Mucosa of stomach (tissue), 1 donor: ENCODE data around the gene VEGFA.

Experiments used
- H3K27me3 ChIP-seq: one replicate; pipeline ENCODE4 v1.7.0; 2013; ENCODE audit warnings: mild to moderate bottlenecking, low read length; ENCODE audit not compliant: control insufficient read depth, insufficient read depth
- H3K36me3 ChIP-seq: one replicate; pipeline ENCODE4 v1.7.0; 2013; ENCODE audit warnings: low read length; ENCODE audit not compliant: control insufficient read depth, insufficient read depth
- H3K4me1 ChIP-seq: one replicate; pipeline ENCODE4 v1.7.0; 2013; ENCODE audit warnings: mild to moderate bottlenecking, low read length; ENCODE audit not compliant: control insufficient read depth, insufficient read depth
- H3K4me3 ChIP-seq: one replicate; pipeline ENCODE4 v1.7.0; 2013; ENCODE audit warnings: low read length
- H3K9ac ChIP-seq: one replicate; pipeline ENCODE4 v1.7.0; 2013; ENCODE audit warnings: mild to moderate bottlenecking, low read length, moderate library complexity
- H3K9me3 ChIP-seq: one replicate; pipeline ENCODE4 v1.7.0; 2013; ENCODE audit warnings: mild to moderate bottlenecking, low read length, moderate library complexity; ENCODE audit not compliant: control insufficient read depth
- donor health status: Pancreatic carcinoma.

VEGFA gene

DNA sequence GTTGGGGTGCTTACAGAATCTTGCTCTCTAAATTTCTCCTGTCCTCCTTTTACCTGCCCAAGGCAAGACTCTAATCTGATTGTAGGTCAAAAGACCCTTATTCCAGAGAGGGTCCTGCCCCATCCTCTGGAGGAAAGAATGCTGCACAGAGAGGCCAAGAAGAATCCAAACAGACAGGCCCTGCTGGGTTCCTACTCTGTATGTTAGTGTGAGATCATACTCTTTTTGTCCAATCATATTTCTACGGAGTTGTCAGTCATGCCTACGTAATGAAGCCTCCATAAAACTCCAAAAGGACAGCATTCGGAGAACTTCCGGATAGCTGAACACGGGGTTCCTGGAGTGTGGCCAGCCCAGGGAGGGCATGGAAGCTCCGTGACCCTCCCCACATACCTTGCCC, 50.5 kb downstream of the VEGFA start:
- no peaks in the 10 kb centered on the region for H3K36me3 ChIP-seq
- H3K9me3 ChIP-seq: no peaks in the 10 kb centered on the region
- no peaks in the 10 kb centered on the region for H3K27me3 ChIP-seq
- H3K4me3 ChIP-seq: no peak overlapping the region
- H3K9ac ChIP-seq: no peak overlapping the region
- H3K4me1 ChIP-seq: peaks cover 45% of the 10 kb centered on the region

DNA sequence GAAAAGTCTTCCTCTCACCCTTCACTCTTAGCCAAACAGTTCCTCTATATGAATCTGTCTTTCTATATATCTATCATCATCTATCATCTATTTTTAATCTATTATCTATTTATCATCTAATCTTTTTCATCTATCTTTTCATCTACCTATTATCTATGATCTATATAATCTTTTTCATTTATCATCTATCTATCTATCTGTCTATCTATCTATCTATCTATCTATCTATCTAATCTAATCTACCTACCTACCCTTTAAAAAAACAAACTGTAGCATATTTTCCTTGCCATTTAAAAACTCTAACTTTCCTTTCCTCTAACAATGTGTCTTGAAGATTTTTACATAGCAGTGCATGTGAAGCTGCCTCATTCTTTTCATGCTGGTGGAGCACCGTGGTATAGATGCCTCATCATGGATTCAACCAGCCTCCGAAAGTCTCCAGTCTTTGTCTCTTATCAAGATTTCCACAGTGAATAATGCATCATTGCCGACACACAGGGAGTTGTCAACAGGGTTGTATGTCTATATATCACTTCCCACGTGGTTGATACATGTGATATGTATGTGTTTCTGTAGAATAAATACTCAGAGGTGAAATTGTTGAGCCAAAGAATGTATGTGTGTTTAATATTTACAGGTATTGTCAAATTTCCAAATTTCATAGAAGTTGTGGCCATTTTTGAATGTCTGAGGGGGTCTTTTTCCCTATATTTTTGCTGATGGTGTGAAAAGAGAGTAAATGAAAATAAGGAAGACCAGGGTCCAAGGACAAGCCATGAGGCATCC, 51.3 kb downstream of the VEGFA start:
- Histone ChIP-seq H3K4me3 (no peak overlapping the region), H3K36me3 (no peaks in the 10 kb centered on the region), H3K9ac (no peak overlapping the region), H3K4me1 (peaks cover 51% of the 10 kb centered on the region), H3K27me3 (no peaks in the 10 kb centered on the region), H3K9me3 (no peaks in the 10 kb centered on the region)

DNA sequence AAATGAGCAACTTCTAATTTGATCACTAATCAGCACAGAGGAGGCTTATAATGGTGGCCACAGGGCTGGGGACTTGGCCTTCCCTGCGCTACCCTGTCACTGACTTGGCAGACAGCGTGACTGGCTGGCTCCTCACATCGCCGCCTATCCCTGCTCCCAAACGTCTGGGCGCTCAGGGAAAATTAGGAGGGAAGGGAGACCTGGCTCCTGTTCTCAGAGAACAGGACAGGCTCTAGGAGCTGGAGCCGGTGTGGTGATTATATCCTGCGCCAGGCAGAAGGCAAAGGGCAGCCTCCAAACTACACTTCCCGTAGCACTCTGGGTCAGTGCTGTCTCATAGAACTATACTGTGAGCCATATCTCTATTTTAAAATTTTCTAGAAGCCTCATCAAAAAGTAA, 53.4 kb downstream of the VEGFA start:
- H3K4me1 ChIP-seq: peaks cover 47% of the 10 kb centered on the region
- peak overlapping the region; percentile 22 for H3K9ac ChIP-seq

DNA sequence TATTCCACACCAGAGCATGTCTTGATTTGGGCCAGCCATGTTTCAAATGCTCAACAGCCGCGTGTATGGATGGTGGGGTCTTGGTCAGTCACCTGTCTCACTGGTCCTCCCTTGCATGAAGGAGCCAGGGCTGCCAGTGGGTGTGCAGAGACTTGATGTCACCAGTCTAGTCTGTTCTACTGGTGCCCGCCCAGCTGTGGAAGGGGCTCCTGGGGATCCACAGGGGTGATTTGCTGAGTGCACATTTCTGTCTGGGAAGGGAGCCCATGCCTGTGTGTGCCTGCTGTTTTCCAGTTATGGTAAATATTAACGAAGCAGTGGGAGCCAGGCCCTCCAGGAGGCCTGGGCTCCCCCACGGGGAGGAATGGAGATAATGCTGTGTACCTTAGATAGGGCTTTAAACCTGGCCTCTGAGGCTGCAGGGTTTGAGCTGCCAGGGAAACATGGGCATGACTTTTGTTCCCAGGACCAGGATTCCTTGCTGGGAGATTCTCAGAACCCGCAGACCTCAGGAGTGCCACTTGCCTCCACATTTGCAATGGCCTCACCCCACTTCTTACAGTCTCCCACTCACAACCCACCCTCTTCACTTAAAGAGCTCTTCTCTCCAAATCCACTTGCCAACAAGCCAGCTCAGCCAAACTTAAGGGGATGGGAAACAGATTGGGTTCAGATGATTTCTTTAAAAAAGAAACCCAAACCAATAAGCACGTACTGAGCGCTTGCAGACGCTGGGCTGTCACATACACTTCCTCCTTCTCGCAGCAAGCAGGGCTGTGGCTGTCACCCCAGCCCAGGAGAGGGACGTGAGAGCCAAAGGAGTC, 54.1 kb downstream of the VEGFA start:
- no peak overlapping the region for H3K4me3 ChIP-seq
- no peaks in the 10 kb centered on the region for H3K9me3 ChIP-seq
- H3K27me3 ChIP-seq: no peaks in the 10 kb centered on the region
- peak overlapping the region; percentile 44 for H3K9ac ChIP-seq
- no peaks in the 10 kb centered on the region for H3K36me3 ChIP-seq
- H3K4me1 ChIP-seq: peaks cover 47% of the 10 kb centered on the region

More for the DNA sequence above, 53.4 kb downstream of the VEGFA start:
- Histone ChIP-seq H3K27me3 (no peaks in the 10 kb centered on the region), H3K36me3 (no peaks in the 10 kb centered on the region), H3K9me3 (no peaks in the 10 kb centered on the region), H3K4me3 (no peak overlapping the region)

DNA sequence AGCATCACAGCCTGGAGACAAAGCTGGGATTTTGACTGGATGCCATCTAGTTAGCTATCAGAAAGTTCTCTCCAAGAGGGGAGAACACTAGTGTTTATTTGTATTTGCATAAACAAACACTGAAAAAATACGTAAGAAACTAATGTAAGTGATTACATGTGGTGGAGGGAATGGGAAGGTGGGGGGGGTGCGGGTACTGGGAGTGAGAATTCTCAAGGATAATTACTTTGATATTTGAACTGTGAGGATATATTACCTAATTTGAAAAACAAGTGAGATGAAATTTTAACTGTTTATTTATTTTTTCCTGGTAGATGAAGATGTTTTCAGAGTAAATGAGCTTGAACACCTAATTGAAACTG, 54.7 kb downstream of the VEGFA start:
- Histone ChIP-seq H3K9me3 (no peaks in the 10 kb centered on the region), H3K36me3 (no peaks in the 10 kb centered on the region), H3K4me3 (no peak overlapping the region), H3K4me1 (peaks cover 47% of the 10 kb centered on the region), H3K9ac (peak overlapping the region; percentile 44), H3K27me3 (no peaks in the 10 kb centered on the region)

DNA sequence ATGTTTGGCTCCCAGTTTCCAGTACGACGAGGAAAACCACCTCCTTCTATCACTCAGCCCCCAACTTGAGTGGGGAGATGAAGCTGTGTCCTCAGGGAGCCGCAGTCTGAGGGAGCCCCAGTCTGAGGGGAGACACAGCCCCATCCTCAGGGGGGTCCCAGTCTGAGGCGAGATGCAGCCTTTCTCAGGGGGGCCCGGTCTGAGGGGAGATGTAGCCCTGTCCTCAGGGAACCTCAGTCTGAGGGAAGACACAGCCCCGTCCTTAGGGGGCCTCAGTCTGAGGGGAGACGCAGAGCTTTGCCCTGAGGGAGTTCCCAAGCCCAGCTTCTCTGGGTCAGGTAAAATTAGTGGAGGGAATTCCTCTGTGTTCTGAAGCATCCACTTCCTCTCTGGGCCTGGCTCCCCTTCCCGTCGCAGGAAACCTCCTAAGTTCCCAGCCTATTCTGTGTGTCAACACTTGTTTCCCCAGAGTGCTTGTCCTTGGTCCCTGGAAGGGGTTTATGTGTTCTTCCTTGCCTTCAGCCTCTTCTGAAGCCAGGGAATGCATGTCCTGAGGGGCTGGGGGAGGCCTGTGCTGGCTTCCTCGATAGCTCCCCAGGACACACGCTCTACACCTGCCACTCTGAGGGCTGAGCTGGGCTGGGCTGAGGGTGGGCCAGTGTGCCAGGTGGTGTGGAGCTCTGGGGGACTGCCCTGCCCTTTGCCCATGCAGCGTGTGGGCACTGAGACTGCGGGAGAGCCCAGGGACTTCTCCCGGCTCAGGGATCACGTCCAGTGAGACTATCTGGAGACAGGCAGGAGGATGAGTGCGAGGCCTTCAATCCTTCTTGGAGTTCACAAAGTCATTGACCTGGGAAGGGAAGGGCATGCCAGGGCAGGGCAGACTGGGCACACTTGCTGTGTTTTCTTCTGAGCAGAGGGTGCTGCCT, 55.4 kb downstream of the VEGFA start:
- Histone ChIP-seq H3K4me1 (peaks cover 48% of the 10 kb centered on the region), H3K36me3 (no peaks in the 10 kb centered on the region), H3K4me3 (no peak overlapping the region), H3K9ac (no peak overlapping the region), H3K27me3 (no peaks in the 10 kb centered on the region), H3K9me3 (no peaks in the 10 kb centered on the region)

DNA sequence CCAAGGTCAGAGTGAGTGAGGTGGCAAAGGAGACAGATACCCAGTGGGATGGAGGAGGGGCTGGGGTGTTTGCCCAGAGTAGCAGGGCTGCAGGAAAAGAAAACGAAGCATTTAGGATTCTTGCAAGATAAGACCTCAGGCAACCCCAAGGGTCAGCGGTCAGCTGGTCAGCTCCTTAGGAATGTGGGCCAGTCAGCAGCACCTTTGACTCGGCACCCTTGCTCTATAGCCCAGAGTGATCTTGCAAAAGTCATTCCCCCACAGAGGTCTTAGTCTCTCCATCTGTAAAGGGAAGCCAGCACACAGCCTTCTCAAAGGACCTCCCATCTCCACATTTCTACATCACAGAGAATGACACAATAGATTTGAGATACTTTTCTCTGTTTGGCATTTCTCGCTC, 56.7 kb downstream of the VEGFA start:
- Histone ChIP-seq H3K9me3 (no peaks in the 10 kb centered on the region), H3K4me3 (no peak overlapping the region), H3K4me1 (peaks cover 58% of the 10 kb centered on the region), H3K27me3 (no peaks in the 10 kb centered on the region), H3K9ac (no peak overlapping the region), H3K36me3 (no peaks in the 10 kb centered on the region)

DNA sequence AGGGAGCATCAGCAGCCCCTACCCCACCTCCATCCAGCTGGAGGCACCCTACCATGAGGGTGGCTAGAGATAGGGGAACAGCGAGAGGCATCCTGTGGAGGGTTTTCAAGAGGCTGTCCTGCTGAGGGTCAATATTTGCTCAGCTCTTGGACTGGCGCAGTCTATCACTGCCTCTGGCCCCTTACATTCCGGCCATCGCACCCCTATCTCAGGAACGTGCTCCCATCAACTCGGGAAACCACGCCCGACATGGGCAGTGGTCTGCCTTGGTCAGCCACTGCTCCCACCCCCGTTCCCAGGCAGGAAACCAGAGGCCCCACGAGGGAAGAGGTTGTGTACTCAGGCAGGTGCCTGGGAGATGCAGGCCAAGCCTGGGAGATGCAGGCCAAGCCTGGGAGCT, 57.9 kb downstream of the VEGFA start:
- Histone ChIP-seq H3K36me3 (no peaks in the 10 kb centered on the region), H3K9me3 (no peaks in the 10 kb centered on the region), H3K9ac (no peak overlapping the region), H3K27me3 (no peaks in the 10 kb centered on the region), H3K4me1 (peaks cover 67% of the 10 kb centered on the region), H3K4me3 (no peak overlapping the region)

DNA sequence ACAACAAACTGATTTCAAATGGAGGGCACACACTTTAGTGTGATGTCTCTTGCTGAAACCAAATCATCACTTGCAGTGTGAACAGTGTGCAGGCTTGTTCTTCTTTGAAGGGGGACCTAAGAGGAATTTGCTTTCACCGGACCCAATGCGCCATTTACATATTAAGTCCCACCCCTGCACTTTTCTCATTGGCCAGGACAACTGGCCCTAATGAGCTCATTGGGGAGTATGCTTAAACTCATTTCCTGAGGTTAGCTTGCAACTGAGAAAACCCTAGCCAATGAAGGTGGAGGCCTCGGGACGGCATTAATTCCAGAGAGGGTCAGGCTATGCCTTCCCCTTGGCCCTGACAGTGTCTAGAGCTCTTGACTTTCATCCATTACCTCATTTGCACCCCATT, 58.7 kb downstream of the VEGFA start:
- H3K9me3 ChIP-seq: no peaks in the 10 kb centered on the region
- H3K36me3 ChIP-seq: no peaks in the 10 kb centered on the region
- peaks cover 67% of the 10 kb centered on the region for H3K4me1 ChIP-seq
- H3K27me3 ChIP-seq: no peaks in the 10 kb centered on the region
- no peak overlapping the region for H3K9ac ChIP-seq
- no peak overlapping the region for H3K4me3 ChIP-seq

DNA sequence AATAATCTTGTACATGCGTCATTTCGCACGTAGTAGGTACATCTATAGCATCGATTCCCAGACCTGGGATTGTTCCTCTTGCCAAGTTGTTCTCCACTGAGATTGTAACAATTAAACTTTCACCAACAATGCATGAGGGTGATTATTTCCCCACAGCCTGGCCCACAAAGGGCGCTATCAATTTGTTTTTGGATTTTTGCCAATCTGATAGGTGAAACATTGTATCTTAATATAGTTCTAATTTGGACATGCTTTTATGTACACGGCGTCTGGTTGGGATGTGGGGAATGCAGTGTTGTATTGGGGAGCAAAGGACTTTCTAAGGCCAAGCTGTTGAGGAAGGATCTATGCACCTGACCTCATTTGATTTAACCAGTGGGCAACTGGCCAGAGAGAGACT, 59.5 kb downstream of the VEGFA start:
- no peaks in the 10 kb centered on the region for H3K9me3 ChIP-seq
- H3K27me3 ChIP-seq: no peaks in the 10 kb centered on the region
- no peak overlapping the region for H3K4me3 ChIP-seq
- H3K36me3 ChIP-seq: no peaks in the 10 kb centered on the region
- H3K9ac ChIP-seq: no peak overlapping the region
- H3K4me1 ChIP-seq: peaks cover 67% of the 10 kb centered on the region

DNA sequence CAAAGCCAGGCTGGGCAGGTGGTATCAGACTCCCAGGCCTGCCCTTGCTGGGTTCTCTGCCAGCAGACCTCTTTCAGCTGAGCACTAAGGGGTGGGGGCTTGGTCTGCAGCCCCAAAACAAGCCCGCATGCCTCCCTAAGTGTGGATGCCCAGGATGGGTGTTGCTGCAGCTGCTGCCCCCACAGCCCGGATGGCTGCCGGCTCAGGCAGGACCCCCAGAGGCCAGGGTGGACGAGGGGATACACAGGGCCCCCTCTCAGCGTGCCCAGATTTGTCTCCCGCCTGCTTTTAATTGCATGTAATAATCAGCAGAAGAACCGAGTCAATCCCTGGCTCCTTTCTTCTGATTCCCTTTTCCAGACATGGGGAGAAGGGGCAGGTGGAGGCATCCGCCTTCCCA, 60.8 kb downstream of the VEGFA start:
- Histone ChIP-seq H3K9ac (no peak overlapping the region), H3K9me3 (no peaks in the 10 kb centered on the region), H3K27me3 (no peaks in the 10 kb centered on the region), H3K4me3 (no peak overlapping the region), H3K4me1 (peaks cover 67% of the 10 kb centered on the region), H3K36me3 (no peaks in the 10 kb centered on the region)

DNA sequence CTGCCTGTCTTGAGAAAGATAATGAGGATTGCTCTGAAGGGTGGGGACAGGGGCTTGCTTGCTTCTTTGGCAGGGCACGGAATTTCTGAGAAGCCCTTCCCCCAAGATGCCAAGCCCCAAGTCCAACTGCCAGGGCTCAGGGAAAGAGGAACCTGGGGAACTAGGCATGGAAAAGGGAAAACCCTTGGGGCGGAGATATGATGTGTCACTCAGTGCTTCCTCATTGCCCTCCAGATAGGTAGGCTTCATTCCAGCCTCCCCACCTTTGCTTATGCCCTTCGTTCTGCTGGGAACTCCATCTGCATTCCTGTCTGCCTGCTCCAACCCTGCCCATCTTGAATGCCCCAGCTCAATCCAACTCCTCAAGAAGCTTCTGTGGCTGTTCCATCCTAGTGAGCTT, 61.2 kb downstream of the VEGFA start:
- Histone ChIP-seq H3K9me3 (no peaks in the 10 kb centered on the region), H3K4me3 (no peak overlapping the region), H3K9ac (no peak overlapping the region)

More for the DNA sequence above, 61.2 kb downstream of the VEGFA start:
- H3K36me3 ChIP-seq: no peaks in the 10 kb centered on the region
- H3K4me1 ChIP-seq: peaks cover 67% of the 10 kb centered on the region
- H3K27me3 ChIP-seq: no peaks in the 10 kb centered on the region
